SU-DHL-6 (cell line): ENCODE results near the gene WIF1.

Experiments used
- CTCF ChIP-seq: fragments of 200-600 bp; sonication (generic); IDR thresholded peaks from one replicate; pipeline ENCODE4 v1.5.1; 2017; ENCODE audit warnings: antibody characterized with exemption, mild to moderate bottlenecking, low read length, moderate library complexity; ENCODE audit not compliant: insufficient read depth, poor library complexity, severe bottlenecking
- EZH2phosphoT487 ChIP-seq: fragments of 200-600 bp; sonication (generic), shearing (Covaris generic); conservative IDR thresholded peaks from 2 replicates; pipeline ENCODE4 v1.6.1; 2018; ENCODE audit warnings: mild to moderate bottlenecking, antibody characterized with exemption, low read length, moderate library complexity, mixed read lengths

- TF ChIP-seq CTCF = no peak
- TF ChIP-seq EZH2phosphoT487 = no peak
Observed at GRCh38 chr12:65100140-65100539, 21.0 kb downstream of the WIF1 start.
